Measurements from ENCODE around the gene EXOC5.
"Not testable (repeated sequence)": the region's sequence is repeated elsewhere in the genome, so short reads cannot be mapped to it uniquely, and the experiment has no call there.

Gene EXOC5

GRCh38 chr14:57261604-57262003, 7.1 kb downstream of the EXOC5 start:
- no peak for DNase-seq (ENCODE audit: low read depth)
- H3K4me3 ChIP-seq (ENCODE audit: low read depth, low read length) = no peak overlapping the region

GRCh38 chr14:57259672-57260071, 9.0 kb downstream of the EXOC5 start:
- no peak for DNase-seq (ENCODE audit: low read depth)
- no peak overlapping the region for H3K4me3 ChIP-seq (ENCODE audit: low read depth, low read length)

- H3K4me3 ChIP-seq (ENCODE audit: low read depth, low read length); DNase-seq (ENCODE audit: low read depth): not testable (repeated sequence)
Measured at GRCh38 chr14:57258221-57258620, 10.5 kb downstream of the EXOC5 start.

GRCh38 chr14:57254884-57255283, 13.8 kb downstream of the EXOC5 start:
- DNase-seq (ENCODE audit: low read depth) = no peak
- H3K4me3 ChIP-seq (ENCODE audit: low read depth, low read length) = no peak overlapping the region

- DNase-seq (ENCODE audit: low read depth) = no peak
- H3K4me3 ChIP-seq (ENCODE audit: low read depth, low read length) = no peak overlapping the region
Measured at GRCh38 chr14:57246933-57247657, 21.6 kb downstream of the EXOC5 start.

- DNase-seq (ENCODE audit: low read depth) = no peak
- H3K4me3 ChIP-seq (ENCODE audit: low read depth, low read length) = no peak overlapping the region
Measured at GRCh38 chr14:57245941-57246340, 22.8 kb downstream of the EXOC5 start.

- DNase-seq (ENCODE audit: low read depth) = no peak
- H3K4me3 ChIP-seq (ENCODE audit: low read depth, low read length) = no peak overlapping the region
Measured at GRCh38 chr14:57244106-57244505, 24.6 kb downstream of the EXOC5 start.

- H3K4me3 ChIP-seq (ENCODE audit: low read depth, low read length) = no peak overlapping the region
- DNase-seq (ENCODE audit: low read depth) = no peak
Measured at GRCh38 chr14:57243320-57243719, 25.4 kb downstream of the EXOC5 start.

GRCh38 chr14:57240115-57240514, 28.6 kb downstream of the EXOC5 start:
- not testable (repeated sequence) for H3K4me3 ChIP-seq (ENCODE audit: low read depth, low read length); DNase-seq (ENCODE audit: low read depth)

- no peak for DNase-seq (ENCODE audit: low read depth)
- H3K4me3 ChIP-seq (ENCODE audit: low read depth, low read length) = no peak overlapping the region
Measured at GRCh38 chr14:57232006-57232405, 36.7 kb downstream of the EXOC5 start.

GRCh38 chr14:57228320-57228719, 40.4 kb downstream of the EXOC5 start:
- not testable (repeated sequence) for H3K4me3 ChIP-seq (ENCODE audit: low read depth, low read length); DNase-seq (ENCODE audit: low read depth)

GRCh38 chr14:57227083-57227482, 41.6 kb downstream of the EXOC5 start:
- H3K4me3 ChIP-seq (ENCODE audit: low read depth, low read length) = no peak overlapping the region
- DNase-seq (ENCODE audit: low read depth) = no peak

GRCh38 chr14:57221931-57222330, 46.8 kb downstream of the EXOC5 start:
- DNase-seq (ENCODE audit: low read depth) = no peak
- H3K4me3 ChIP-seq (ENCODE audit: low read depth, low read length) = no peak overlapping the region

- no peak for DNase-seq (ENCODE audit: low read depth)
- no peak overlapping the region for H3K4me3 ChIP-seq (ENCODE audit: low read depth, low read length)
Measured at GRCh38 chr14:57212919-57213318, 55.8 kb downstream of the EXOC5 start.

- DNase-seq (ENCODE audit: low read depth) = peak; percentile 4
- H3K4me3 ChIP-seq (ENCODE audit: low read depth, low read length) = no peak overlapping the region
Measured at GRCh38 chr14:57209561-57209960, 59.1 kb downstream of the EXOC5 start.

GRCh38 chr14:57205938-57206337, 62.8 kb downstream of the EXOC5 start:
- DNase-seq (ENCODE audit: low read depth) = no peak
- no peak overlapping the region for H3K4me3 ChIP-seq (ENCODE audit: low read depth, low read length)

GRCh38 chr14:57202672-57203071, 66.0 kb downstream of the EXOC5 start:
- not testable (repeated sequence) for H3K4me3 ChIP-seq (ENCODE audit: low read depth, low read length); DNase-seq (ENCODE audit: low read depth)

GRCh38 chr14:57199921-57200320, 68.8 kb downstream of the EXOC5 start:
- no peak overlapping the region for H3K4me3 ChIP-seq (ENCODE audit: low read depth, low read length)
- peak; percentile 28 for DNase-seq (ENCODE audit: low read depth)

- H3K4me3 ChIP-seq (ENCODE audit: low read depth, low read length) = no peak overlapping the region
- no peak for DNase-seq (ENCODE audit: low read depth)
Measured at GRCh38 chr14:57189070-57189469, 79.6 kb downstream of the EXOC5 start.

- no peak overlapping the region for H3K4me3 ChIP-seq (ENCODE audit: low read depth, low read length)
- DNase-seq (ENCODE audit: low read depth) = no peak
Measured at GRCh38 chr14:57182760-57183503, 85.8 kb downstream of the EXOC5 start.

- no peak for DNase-seq (ENCODE audit: low read depth)
Measured at GRCh38 chr14:57179273-57179672, 89.4 kb downstream of the EXOC5 start.

More at GRCh38 chr14:57179273-57179672, 89.4 kb downstream of the EXOC5 start:
- no peak overlapping the region for H3K4me3 ChIP-seq (ENCODE audit: low read depth, low read length)
